Spleen (tissue), 11 donors: Measurements from ENCODE around the gene NCOA7. TPM values are rescaled to one million over a fixed set of nuclear protein-coding genes. Genes with fewer than 3 reads are reported as not detected.

Experiments
- DNase-seq: peaks from one replicate; pipeline ENCODE4 v3.0.0-alpha.2; 2020
- H3K27ac ChIP-seq, 8 donors: fragments of 200-600 bp; sonication (generic) in 7 of 8; 1 replicate in 4 of 8; 2 replicates in 4 of 8; pipeline versions ENCODE4 v1.5.0 to v1.8.0; 2016 to 2021; ENCODE audit warnings: inconsistent platforms in 4 of 8, mild to moderate bottlenecking in 4 of 8, moderate library complexity in 1 of 8
- H3K27me3 ChIP-seq, 7 donors: fragments of 200-600 bp; sonication (generic) in 6 of 7; replicated peaks in 1 of 7; 1 replicate in 4 of 7; 2 replicates in 3 of 7; pipeline versions ENCODE4 v1.5.0 to v1.8.0; 2016 to 2021; ENCODE audit warnings: inconsistent platforms in 3 of 7, mild to moderate bottlenecking in 1 of 7
- H3K36me3 ChIP-seq, 6 donors: fragments of 200-600 bp; sonication (generic) in 5 of 6; 1 replicate in 4 of 6; 2 replicates in 2 of 6; pipeline versions ENCODE4 v1.5.0 to v1.8.0; 2016 to 2021; ENCODE audit warnings: inconsistent platforms in 2 of 6
- H3K4me1 ChIP-seq, 6 donors: fragments of 200-600 bp; sonication (generic) in 5 of 6; 1 replicate in 3 of 6; 2 replicates in 3 of 6; pipeline versions ENCODE4 v1.5.0 to v1.8.0; 2016 to 2021; ENCODE audit warnings: inconsistent platforms in 3 of 6
- H3K4me3 ChIP-seq, 8 donors: fragments of 200-600 bp; sonication (generic) in 7 of 8; 1 replicate in 4 of 8; 2 replicates in 4 of 8; pipeline versions ENCODE4 v1.5.0 to v1.8.0; 2016 to 2021; ENCODE audit warnings: inconsistent platforms in 4 of 8, mild to moderate bottlenecking in 4 of 8, moderate library complexity in 2 of 8
- H3K9me3 ChIP-seq, 8 donors: fragments of 200-600 bp; sonication (generic) in 7 of 8; 1 replicate in 4 of 8; 2 replicates in 4 of 8; pipeline versions ENCODE4 v1.5.0 to v1.8.0; 2016 to 2021; ENCODE audit warnings: inconsistent platforms in 4 of 8
- POLR2A ChIP-seq, 3 donors: fragments of 450-650 bp; IDR thresholded peaks; one replicate each; pipeline ENCODE4 v1.5.1; 2017; ENCODE audit warnings: antibody characterized with exemption in 3 of 3, mild to moderate bottlenecking in 1 of 3
- POLR2AphosphoS5 ChIP-seq, 3 donors: sonication (generic); formaldehyde crosslinking; IDR thresholded peaks; one replicate each; pipeline ENCODE4 v1.5.1; 2017; ENCODE audit warnings: antibody characterized with exemption in 3 of 3
- WGBS, 5 donors: extraction: QIAGEN DNeasy Blood & Tissue Kit in 3 of 5; methylation state at CpG; one replicate each; pipeline versions ENCODE4 v1.1.5 to v1.1.7; 2013 to 2018; 5-methylcytosine and 5-hydroxymethylcytosine counted together
- intact Hi-C: fragments of 100-400 bp; cut with DNase I; formaldehyde crosslinking; loops from one replicate; pipeline ENCODE4 v1.15.0; 2023; ENCODE audit warnings: low total_unique reads
- polyA plus RNA-seq, 3 donors: library from polyadenylated mRNA; stranded (reverse); fragments of 200-250 nt; gene quantifications; one replicate each; pipeline ENCODE4 v1.2.1, GENCODE V29; 2013
- total RNA-seq, 7 donors: library from RNA; depleted of rRNA in 3 of 7; stranded (reverse); fragments of >200 nt in 3 of 7; fragmentation: NEBNext Ultra II Directional in 4 of 7; extraction: Animal tissue kit (Norgen Biotek cat#: 25700) in 4 of 7; gene quantifications; one replicate each; pipeline versions ENCODE4 v1.1.0 to v1.2.1, GENCODE V29; 2016 to 2021
- TF ChIP-seq, protein P1 (sequence below), 11 experiments: fragments of 200-600 bp in 7 of 11; fragments of 450-650 bp in 4 of 11; sonication (generic) in 4 of 11; IDR thresholded peaks in 8 of 11; conservative IDR thresholded peaks in 3 of 11; 1 replicate in 7 of 11; 2 replicates in 4 of 11; pipeline versions ENCODE4 v1.4.0 to v1.8.0; 2016 to 2021; ENCODE audit warnings: antibody characterized with exemption in 11 of 11, inconsistent platforms in 4 of 11, mild to moderate bottlenecking in 1 of 11
- donor health status: healthy with polysubstance abuse.
- donor health status: DM: no; HTN: no; CAD: no; lungs with moderate emphysema.
- donor health status: DM: no; HTN: no; CAD: no.
- donor health status: Bipolar disorder and iron deficiency.
- donor health status: healthy.
- donor health status: DM: no; HTN: no; CAD: no.
- donor health status: DM: yes; HTN: yes; CAD: no.

The NCOA7 gene
- total and polyA plus RNA-seq, 10 donors: 11.8 to 84.3 (median 43.1) TPM

DNA sequence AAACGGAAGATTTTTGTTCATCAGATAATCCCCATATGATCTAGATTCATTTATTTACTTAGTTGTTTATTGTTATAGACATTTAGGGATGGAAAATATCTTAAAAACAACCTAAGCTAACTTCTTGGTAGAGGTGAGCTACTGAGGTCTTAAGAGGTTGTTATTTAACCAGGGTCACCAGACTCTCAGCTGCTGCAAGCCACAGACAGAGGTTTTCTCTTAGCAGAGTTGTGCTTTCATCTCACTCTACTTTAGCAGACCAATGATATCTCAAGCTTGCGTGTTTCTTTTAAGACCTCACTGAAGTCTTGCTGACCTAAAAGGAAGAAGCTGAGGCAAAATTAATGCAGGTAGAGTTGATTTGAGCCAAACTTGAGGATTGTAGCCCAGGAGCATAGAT is 43.6 kb downstream of the NCOA7 start:
- Histone ChIP-seq H3K27ac (peak overlapping the region; percentile 29 to 83 (median 69)), H3K36me3 (no peaks in the 10 kb centered on the region), H3K9me3 (no peaks in the 10 kb centered on the region), H3K4me3 (no peak overlapping the region), H3K4me1 (peaks cover 29 to 83% (median 66%) of the 10 kb centered on the region in 6 donors), H3K27me3 (no peaks in the 10 kb centered on the region)
- intact Hi-C loops: no loop called here
- no peak for DNase-seq
- 72 to 78% (median 75%) methylated on average over 2 of the region's 2 CpGs for WGBS, 5 donors
- TF ChIP-seq, protein P1, sequence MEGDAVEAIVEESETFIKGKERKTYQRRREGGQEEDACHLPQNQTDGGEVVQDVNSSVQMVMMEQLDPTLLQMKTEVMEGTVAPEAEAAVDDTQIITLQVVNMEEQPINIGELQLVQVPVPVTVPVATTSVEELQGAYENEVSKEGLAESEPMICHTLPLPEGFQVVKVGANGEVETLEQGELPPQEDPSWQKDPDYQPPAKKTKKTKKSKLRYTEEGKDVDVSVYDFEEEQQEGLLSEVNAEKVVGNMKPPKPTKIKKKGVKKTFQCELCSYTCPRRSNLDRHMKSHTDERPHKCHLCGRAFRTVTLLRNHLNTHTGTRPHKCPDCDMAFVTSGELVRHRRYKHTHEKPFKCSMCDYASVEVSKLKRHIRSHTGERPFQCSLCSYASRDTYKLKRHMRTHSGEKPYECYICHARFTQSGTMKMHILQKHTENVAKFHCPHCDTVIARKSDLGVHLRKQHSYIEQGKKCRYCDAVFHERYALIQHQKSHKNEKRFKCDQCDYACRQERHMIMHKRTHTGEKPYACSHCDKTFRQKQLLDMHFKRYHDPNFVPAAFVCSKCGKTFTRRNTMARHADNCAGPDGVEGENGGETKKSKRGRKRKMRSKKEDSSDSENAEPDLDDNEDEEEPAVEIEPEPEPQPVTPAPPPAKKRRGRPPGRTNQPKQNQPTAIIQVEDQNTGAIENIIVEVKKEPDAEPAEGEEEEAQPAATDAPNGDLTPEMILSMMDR (IDR thresholded peaks at IDR 0.05 in 8 of 11, conservative IDR thresholded peaks at IDR 0.05 in 3 of 11): no peak
- TF ChIP-seq POLR2A (IDR thresholded peaks at IDR 0.05): peak in 1 of 3 donors; percentile 5

DNA sequence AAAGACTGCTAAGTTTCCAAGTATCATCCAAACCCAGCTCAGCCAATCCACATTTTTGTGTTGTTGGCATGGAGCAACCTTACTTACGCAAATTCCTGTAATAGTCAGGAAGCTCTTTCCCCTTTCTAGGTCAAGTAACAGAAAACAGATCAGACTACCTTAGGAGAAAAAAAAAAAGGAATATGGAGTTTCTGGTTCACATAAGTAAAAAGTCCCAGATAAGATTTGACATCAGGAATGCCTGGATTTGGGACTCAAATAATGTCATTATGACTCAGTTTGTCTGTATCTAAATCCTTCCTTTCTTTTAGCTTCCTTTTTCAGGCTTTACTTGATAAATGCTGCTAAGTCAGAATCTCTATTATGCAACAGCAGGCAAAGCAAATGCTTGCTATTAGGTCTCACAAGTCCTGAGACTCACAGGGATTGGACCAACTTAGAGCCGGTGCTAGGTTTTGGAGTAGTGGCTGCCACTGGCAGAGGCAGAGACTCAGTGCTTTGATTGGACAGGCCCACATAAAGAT is 44.5 kb downstream of the NCOA7 start:
- TF ChIP-seq POLR2A (IDR thresholded peaks at IDR 0.05) (no peak), POLR2AphosphoS5 (IDR thresholded peaks at IDR 0.05) (no peak)
- TF ChIP-seq, protein P1 (IDR thresholded peaks at IDR 0.05 in 8 of 11, conservative IDR thresholded peaks at IDR 0.05 in 3 of 11): no peak
- DNase-seq: no peak

DNA sequence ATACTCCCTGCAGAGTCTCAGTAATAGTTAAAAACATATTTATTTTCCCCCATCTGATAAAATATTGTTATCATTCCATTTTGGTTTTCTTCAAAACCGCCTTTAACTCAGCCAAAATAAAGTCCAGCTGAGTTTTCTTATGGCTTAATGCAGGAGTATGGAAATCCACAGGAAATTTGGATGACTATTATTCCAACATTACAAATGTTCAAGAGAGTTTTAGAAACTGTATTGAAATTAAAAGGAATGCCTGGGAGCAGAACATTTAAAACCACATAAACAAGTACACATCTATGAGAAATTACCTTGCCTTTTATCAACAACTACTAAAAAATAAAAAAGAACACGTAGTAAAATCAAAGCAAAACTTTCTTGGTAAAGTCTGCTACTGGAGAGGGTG is 45.7 kb downstream of the NCOA7 start:
- Histone ChIP-seq H3K9me3 (no peaks in the 10 kb centered on the region), H3K36me3 (no peaks in the 10 kb centered on the region), H3K27me3 (no peaks in the 10 kb centered on the region), H3K4me1 (peaks cover 29 to 65% (median 58%) of the 10 kb centered on the region in 6 donors), H3K4me3 (no peak overlapping the region), H3K27ac (peak overlapping the region in 2 of 8 donors; percentile 79 to 83)
- no peak for DNase-seq
- intact Hi-C loops: no loop called here
- WGBS, 5 donors: 93 to 98% (median 96%) methylated on average over 2 of the region's 2 CpGs
- TF ChIP-seq POLR2A (IDR thresholded peaks at IDR 0.05) (no peak), POLR2AphosphoS5 (IDR thresholded peaks at IDR 0.05) (no peak)
- TF ChIP-seq, protein P1 (IDR thresholded peaks at IDR 0.05 in 8 of 11, conservative IDR thresholded peaks at IDR 0.05 in 3 of 11): no peak

More for the DNA sequence above, 44.5 kb downstream of the NCOA7 start:
- no peak overlapping the region for H3K4me3 ChIP-seq
- H3K9me3 ChIP-seq: no peaks in the 10 kb centered on the region
- 37 to 70% (median 52%) methylated on average over 2 of the region's 2 CpGs for WGBS, 5 donors
- H3K27ac ChIP-seq: peak overlapping the region; percentile 13 to 83 (median 69)
- intact Hi-C loops: no loop called here
- H3K27me3 ChIP-seq: no peaks in the 10 kb centered on the region
- peaks cover 29 to 74% (median 63%) of the 10 kb centered on the region in 6 donors for H3K4me1 ChIP-seq
- H3K36me3 ChIP-seq: no peaks in the 10 kb centered on the region

DNA sequence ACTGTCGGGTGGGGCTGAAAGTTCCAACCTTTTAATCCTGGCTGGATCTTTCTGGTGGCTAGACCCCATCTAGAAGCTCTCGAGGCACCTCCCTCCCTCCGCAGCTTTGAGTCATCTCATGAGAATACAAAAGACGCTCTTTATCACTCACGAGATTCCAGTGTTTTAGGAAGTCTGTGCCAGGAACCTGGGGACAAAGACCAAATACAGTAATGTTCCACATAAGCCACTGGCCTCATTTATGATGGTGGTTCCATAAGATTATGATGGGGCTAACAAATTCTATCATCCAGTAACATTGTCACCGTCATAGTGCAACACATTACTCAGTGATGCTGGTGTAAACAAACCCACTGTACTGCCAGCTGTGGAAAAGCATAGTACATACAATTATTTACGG is 48.7 kb downstream of the NCOA7 start:
- no peak for TF ChIP-seq POLR2A (IDR thresholded peaks at IDR 0.05)
- TF ChIP-seq POLR2AphosphoS5 (IDR thresholded peaks at IDR 0.05): no peak
- TF ChIP-seq, protein P1 (IDR thresholded peaks at IDR 0.05 in 8 of 11, conservative IDR thresholded peaks at IDR 0.05 in 3 of 11): no peak
- Histone ChIP-seq H3K27ac (peak overlapping the region in 7 of 8 donors; percentile 21 to 73 (median 46)), H3K9me3 (no peaks in the 10 kb centered on the region), H3K4me3 (no peak overlapping the region), H3K4me1 (peaks cover 9 to 56% (median 40%) of the 10 kb centered on the region in 6 donors), H3K36me3 (no peaks in the 10 kb centered on the region), H3K27me3 (no peaks in the 10 kb centered on the region)
- intact Hi-C loops: no loop called here
- 76 to 93% (median 85%) methylated on average over 7 of the region's 7 CpGs for WGBS, 5 donors
- DNase-seq: no peak
